ENCODE results near the gene ADAMTS6.

DNA sequence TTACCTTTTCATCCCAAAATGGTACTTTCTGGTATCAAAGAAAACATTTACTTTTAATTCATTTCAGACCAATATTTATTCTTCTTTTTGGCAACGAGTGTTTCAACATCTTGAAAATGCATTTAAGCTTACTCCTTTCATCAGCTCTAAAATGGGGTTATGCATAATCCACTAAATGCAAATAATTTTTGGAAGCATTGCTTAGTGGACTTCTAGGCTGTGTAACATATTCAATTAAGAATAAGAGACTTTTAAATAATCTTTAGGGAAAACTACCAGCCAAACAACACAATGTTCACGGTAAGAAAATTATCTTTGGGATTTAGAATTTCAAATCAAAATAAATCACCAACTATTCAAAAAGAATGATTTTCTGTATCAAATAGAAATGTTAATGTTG, 118.2 kb downstream of the ADAMTS6 start:
- no peak for TF ChIP-seq POLR2AphosphoS5 (IDR thresholded peaks at IDR 0.05; ENCODE audit: low read depth, low read length)
- no peak for TF ChIP-seq POLR2A (IDR thresholded peaks at IDR 0.05; ENCODE audit: low read depth, low read length)
- TF ChIP-seq TAF1 (IDR thresholded peaks at IDR 0.05; ENCODE audit: low read depth, low read length): no peak
- TF ChIP-seq POU2F2 (IDR thresholded peaks at IDR 0.05; ENCODE audit: low read depth, low read length): no peak
- no peak for TF ChIP-seq SPI1 (IDR thresholded peaks at IDR 0.05; ENCODE audit: low read depth, low read length)

Measured in GM12891 (cell line).